GM18526 (cell line): Measurements from ENCODE around the gene RASGEF1B.

Source experiments
- POLR2A ChIP-seq: IDR thresholded peaks from 3 replicates; pipeline ENCODE4 v1.6.1; 2011; ENCODE audit not compliant: insufficient read length; ENCODE audit errors: extremely low read depth

The RASGEF1B gene

DNA sequence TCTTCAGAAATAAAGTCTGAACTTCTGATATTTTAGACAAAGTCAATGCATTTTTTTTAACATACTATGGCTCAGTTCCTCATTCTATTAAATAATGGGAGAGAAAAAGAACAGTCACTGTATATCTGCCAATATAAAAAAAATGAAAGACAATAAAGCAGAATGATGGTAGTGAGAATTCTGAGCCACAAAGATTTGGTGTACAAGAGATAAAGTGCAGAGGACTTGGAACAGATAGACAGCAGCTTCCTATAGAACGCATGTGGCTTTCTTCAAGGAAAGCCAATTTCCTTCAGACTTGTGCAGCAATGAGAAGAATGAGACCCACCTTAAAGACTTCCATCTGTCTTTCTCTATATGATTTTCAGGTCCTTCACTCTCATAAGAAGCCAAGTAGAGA is 39.7 kb downstream of the RASGEF1B start:
- no peak for TF ChIP-seq POLR2A

DNA sequence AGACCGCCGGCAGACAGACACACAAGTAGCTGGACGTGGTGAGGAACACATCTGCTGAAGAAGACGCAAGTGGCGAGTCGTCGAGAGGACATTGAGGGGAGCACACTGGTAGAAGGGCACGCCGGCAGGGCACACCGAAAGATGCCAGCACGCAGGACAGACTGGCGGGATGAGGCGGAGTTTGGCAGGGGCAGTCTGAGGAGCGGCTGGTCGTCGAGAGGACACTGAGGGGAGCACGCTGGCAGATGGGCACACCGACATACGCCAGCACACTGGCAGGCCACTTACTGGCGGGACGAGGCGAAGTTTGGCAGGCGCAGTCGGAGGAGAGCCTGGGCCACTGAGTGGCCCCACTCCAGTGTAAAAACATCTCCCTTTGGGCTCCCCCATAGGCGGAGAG is 42.1 kb downstream of the RASGEF1B start:
- TF ChIP-seq POLR2A, result no peak

- TF ChIP-seq POLR2A, result no peak
Observed at GRCh38 chr4:81429031-81429430, 42.7 kb downstream of the RASGEF1B start.

GRCh38 chr4:81428002-81428401 is 43.7 kb downstream of the RASGEF1B start:
- no peak for TF ChIP-seq POLR2A

DNA sequence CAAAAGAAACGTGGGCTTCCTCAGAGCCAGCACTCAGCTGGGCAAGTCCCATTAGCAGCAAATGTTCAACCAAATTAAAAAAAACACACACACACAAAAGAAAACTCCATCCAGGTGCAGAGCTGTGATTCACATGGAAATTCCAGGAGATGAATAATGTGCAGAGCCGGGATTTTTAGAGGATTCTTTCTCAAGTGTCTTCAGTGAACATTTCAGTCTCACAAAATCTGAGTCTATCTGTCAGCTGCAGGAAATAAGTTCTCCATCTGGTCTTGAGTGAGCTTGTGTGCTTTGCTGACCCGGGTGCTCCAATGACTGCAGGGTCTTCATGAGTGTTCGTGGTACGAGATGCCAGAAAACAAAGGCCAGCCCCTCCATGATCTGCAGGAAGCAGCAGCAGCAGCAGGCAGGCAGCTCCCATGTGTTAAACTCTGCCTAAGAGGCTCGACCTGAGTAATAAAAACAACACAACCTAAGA is 44.3 kb downstream of the RASGEF1B start:
- TF ChIP-seq POLR2A, result no peak

DNA sequence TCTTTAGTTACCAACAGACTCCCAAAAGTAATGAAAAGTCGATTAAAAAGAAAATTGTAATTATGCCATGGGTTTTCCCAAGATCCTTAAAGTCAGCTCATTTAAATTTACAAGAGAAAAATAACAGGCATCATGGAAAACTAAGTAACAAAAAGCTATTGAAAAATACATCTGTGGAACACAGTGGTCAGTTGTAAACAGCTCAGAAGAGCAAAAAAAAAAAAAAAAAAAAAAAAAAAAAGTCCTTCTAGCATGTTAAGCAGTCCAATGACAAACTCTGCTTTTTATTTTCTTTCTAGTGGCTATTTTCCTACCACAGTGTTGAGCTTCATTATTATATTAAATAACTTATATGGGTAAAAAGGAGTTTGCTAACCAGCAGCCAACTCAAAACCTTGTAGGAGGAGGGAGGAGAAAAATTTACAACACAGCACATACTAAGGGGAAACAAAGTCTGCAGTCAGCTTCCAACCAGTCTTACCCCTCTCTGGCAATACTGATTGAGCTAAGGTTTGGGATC is 44.9 kb downstream of the RASGEF1B start:
- TF ChIP-seq POLR2A, result no peak

- TF ChIP-seq POLR2A, result no peak
Observed at GRCh38 chr4:81424816-81425755, 46.6 kb downstream of the RASGEF1B start.

DNA sequence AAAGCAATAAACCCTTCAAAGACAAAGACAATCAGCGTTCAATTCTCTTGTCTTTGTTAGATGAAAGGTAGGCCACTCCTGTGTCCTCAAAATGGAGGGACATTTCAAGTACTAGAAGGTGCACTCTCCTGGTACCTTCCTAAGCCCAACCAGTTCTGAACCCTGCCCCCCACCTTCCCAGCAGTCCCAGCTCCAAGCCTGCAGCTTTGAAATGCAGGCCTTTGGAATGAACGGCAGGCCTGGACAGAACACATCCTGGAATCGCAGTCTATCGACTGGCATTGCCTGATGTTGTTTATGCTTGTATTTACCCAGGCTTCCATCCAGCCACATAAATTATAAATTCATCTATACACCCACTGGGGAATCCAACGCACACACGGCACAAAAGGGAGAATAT is 47.4 kb downstream of the RASGEF1B start:
- no peak for TF ChIP-seq POLR2A

- TF ChIP-seq POLR2A, result no peak
Observed at GRCh38 chr4:81422595-81422994, 49.1 kb downstream of the RASGEF1B start.

GRCh38 chr4:81421346-81422218 is 50.1 kb downstream of the RASGEF1B start:
- TF ChIP-seq POLR2A, result no peak

DNA sequence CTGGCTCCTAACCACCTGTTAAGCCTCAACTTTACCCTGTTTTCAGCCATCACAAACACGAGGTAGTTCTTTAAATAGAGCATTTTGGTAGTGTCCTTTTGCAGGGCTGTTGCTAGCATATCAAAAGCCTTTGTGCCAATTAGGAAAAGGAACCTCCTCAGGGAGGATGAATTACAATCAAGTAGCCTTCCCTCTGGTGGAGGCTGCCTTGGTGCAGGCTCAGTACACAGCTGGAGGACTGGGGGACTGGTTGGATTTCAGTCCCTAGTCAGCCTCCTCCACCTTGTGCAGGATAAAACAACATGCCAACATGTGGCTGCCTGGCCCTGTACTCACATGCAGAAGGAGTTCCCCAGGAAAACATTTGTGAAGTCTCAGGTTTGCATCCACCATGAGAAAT is 53.1 kb downstream of the RASGEF1B start:
- no peak for TF ChIP-seq POLR2A

DNA sequence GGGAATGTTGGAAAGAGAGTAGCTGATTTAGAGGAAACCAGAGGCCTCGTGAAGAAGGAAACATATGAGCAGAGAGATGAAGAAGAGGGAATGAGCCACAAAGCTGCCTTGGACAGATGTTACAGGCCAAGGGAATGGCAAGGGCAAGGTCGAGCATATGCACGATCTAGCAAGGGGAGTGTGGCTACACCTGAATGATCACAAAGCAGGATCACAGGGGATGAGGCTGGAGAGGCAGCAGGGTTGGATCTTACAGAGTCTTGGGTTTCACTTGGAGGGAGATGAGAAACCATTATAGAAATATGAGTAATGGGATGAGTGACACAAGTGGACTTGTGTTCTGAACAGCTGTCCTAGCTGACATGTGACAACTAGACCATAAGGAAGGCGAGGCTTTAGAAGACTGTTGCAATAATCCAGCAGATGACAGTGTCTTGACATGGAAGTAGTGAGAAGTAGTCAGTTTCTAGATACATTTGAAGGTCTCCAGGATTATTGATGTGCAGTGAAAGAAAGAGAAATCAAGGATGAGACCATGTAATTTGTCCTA is 58.7 kb downstream of the RASGEF1B start:
- no peak for TF ChIP-seq POLR2A

DNA sequence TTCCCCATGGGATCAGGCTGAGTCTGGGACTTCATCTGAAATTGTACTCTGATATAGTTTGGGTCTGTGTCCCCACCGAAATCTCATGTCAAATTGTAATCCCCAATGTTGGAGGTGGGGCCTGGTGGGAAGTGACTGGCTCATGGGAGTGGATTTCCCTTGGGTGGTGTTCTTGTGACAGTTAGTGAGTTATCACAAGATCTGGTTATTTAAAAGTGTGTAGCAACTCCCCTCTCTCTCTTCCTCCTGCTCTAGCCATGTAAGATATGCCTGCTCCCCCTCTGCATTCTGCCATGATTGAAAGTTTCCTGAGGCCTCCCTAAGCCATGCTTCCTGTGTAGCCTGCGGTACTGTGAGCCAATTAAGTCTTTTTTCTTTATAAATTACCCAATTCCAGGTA is 61.0 kb downstream of the RASGEF1B start:
- no peak for TF ChIP-seq POLR2A

GRCh38 chr4:81409836-81410235 is 61.9 kb downstream of the RASGEF1B start:
- no peak for TF ChIP-seq POLR2A

DNA sequence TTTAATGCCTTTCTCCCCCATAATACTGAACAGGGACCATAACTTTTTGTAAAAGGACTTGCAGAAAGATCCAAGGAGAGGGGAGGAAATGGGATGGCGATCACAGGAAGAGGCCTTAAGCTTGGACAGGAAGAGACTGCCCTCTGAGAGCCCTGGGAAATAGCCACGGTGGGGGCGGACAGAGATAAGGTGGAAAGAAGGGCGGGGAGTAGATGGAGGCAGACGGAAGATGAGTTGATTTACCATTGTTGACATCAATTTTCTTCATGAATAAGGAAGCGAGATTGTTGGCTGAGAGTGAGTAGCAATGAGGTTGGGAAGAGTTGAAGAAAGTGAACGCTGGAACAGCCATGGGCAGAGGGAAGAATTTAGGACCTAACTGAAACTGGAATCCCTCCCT is 63.4 kb downstream of the RASGEF1B start:
- no peak for TF ChIP-seq POLR2A

- TF ChIP-seq POLR2A, result no peak
Observed at GRCh38 chr4:81407726-81408125, 64.0 kb downstream of the RASGEF1B start.

DNA sequence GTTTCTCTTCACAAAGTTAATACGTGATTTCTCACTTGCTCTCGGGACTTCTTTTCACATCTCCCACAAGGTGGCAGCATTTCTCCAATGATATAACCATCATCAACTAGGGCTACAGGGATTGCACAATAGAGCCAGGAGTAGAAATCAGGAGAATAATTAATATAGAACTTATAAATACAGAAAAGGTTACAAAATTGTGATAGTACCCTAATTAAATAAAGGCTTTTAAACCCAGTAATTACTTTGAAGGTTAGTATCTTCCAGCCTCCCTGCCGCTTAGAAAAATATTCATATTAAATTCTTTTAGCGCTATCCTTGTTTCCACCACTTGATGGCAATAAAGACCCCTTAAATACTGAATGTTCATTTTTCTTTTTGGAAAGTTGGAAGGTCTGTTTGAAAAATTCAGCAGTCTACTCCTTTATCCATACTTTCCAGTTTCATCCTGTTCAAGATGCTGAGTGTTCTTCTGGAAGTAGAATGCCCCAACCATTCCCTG is 65.8 kb downstream of the RASGEF1B start:
- no peak for TF ChIP-seq POLR2A
